ENCODE measurements around the gene HSPB6. TPM values are rescaled to one million over a fixed set of nuclear protein-coding genes. Genes with fewer than 3 reads are reported as not detected.

The HSPB6 gene
- polyA plus RNA-seq, 2 of the 4 experiments (the other 2 are of a cell fraction): 0.16 to 0.26 TPM

DNA sequence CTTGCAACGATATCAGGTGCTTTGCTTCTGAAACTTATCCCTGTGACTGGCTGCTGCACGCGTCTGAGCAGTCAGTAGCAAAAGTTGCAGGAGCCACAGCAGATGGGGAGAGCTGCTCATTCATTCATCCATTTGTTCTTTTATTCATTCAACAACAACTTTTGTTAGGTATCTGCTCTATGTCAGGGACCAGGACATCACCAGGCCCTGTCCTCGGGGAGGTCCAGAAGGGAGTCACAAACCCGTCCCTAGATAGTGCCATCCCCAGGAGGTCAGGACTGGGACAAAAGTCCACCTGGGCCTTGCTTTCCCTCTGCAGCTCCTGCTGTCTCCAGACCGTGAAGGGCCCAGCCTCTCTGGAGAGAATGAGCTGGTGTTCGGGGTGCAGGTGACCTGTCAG, 21.1 kb upstream of the HSPB6 start:
- TF ChIP-seq MAX (IDR thresholded peaks at IDR 0.05): no peak
- no peak for TF ChIP-seq KDM5A (IDR thresholded peaks at IDR 0.05)
- TF ChIP-seq, protein P1, sequence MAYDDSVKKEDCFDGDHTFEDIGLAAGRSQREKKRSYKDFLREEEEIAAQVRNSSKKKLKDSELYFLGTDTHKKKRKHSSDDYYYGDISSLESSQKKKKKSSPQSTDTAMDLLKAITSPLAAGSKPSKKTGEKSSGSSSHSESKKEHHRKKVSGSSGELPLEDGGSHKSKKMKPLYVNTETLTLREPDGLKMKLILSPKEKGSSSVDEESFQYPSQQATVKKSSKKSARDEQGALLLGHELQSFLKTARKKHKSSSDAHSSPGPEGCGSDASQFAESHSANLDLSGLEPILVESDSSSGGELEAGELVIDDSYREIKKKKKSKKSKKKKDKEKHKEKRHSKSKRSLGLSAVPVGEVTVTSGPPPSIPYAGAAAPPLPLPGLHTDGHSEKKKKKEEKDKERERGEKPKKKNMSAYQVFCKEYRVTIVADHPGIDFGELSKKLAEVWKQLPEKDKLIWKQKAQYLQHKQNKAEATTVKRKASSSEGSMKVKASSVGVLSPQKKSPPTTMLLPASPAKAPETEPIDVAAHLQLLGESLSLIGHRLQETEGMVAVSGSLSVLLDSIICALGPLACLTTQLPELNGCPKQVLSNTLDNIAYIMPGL (CRISPR knock-in tag; IDR thresholded peaks at IDR 0.05; ENCODE audit: borderline replicate concordance): no peak
- TF ChIP-seq ZFP36 (IDR thresholded peaks at IDR 0.05; ENCODE audit: borderline replicate concordance, partially characterized antibody): no peak
- DNase-seq (ENCODE audit: low read depth in 1 of 2, low spot score in 1 of 2) (no peak), FAIRE-seq (no peak), ATAC-seq (no peak)
- WGBS (ENCODE audit: missing lambda C conversion rate): 92% methylated on average over 7 of the region's 7 CpGs
- Histone ChIP-seq H3K9me3 (no peaks in the 10 kb centered on the region), H3K4me2 (no peak overlapping the region), H3K27ac (no peak overlapping the region), H3K4me1 (peaks cover 28% of the 10 kb centered on the region), H3K4me3 (no peak overlapping the region)
- ChIA-PET POLR2A (no interaction called here), CTCF (interaction anchor here (0.8 to 3.3 kb wide), 6 partner anchors 10 to 155 kb away, joined by 3 to 23 read pairs (median 4); no protein-coding TSS in a partner anchor)

DNA sequence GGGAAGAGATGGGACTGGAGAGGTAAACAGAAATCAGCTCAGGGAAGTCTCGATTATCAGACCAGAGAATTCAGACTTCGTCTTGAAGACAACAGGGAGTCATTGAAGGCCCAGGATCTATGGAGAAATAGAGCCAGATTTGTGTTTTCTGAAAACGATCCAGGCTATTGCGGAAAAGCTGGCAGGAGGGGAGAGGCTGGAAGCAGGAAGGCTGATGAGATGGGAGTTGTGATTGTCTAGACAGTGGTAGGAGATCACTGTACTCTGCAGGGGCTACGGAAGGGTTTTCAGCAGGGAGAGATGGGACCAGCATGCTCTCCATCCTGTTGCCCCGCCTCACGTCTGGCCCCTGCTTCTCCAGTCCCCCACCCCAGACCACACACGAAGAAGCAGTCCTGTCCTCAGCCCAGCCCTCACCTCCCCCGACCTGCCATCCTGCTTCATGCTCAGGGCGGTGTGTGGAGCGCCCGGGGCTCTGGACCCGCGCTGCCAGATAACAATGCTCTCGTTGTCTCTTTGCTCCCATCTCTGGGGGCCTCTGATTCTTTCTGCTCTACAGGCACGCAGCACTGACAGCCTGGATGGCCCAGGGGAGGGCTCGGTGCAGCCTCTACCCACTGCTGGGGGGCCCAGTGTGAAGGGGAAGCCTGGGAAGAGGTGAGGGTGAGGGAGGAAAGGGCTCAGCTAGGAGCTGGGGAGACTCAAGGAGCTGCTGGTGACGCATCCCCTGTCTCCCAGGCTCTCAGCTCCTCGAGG, 20.4 kb upstream of the HSPB6 start:
- no peaks in the 10 kb centered on the region for H3K9me3 ChIP-seq
- H3K4me2 ChIP-seq: no peak overlapping the region
- whole genome bisulfite sequencing (ENCODE audit: missing lambda C conversion rate): 77% methylated on average over 19 of the region's 19 CpGs
- TF ChIP-seq ESRRA (IDR thresholded peaks at IDR 0.05; ENCODE audit: borderline replicate concordance, low read length) (no peak), NPAS2 (CRISPR knock-in tag; IDR thresholded peaks at IDR 0.05; ENCODE audit: borderline replicate concordance) (no peak), RFX5 (IDR thresholded peaks at IDR 0.05) (no peak), RAD21 (conservative IDR thresholded peaks at IDR 0.05 in 1 of 2, IDR thresholded peaks at IDR 0.05 in 1 of 2) (no peak), POLR2AphosphoS2 (conservative IDR thresholded peaks at IDR 0.05; ENCODE audit: low read length) (no peak)
- POLR2A ChIA-PET: no interaction called here
- H3K4me3 ChIP-seq: no peak overlapping the region
- CTCF ChIA-PET: interaction anchor here (0.8 to 3.3 kb wide), 10 partner anchors 11 to 155 kb away, joined by 4 to 23 read pairs (median 5); partner anchors contain the start of gene HSPB6
- no peak overlapping the region for H3K27ac ChIP-seq
- peaks cover 31% of the 10 kb centered on the region for H3K4me1 ChIP-seq
- ATAC-seq (no peak), FAIRE-seq (no peak), DNase-seq (ENCODE audit: low read depth in 1 of 2, low spot score in 1 of 2) (no peak)

- ChIA-PET POLR2A (no interaction called here), CTCF (interaction anchor here (0.6 to 3.3 kb wide), 11 partner anchors 10 to 312 kb away, joined by 3 to 23 read pairs (median 4); partner anchors contain the start of gene HSPB6)
- 85% methylated on average over 12 of the region's 13 CpGs for WGBS (ENCODE audit: missing lambda C conversion rate)
- Histone ChIP-seq H3K4me3 (peak overlapping the region; percentile 62), H3K4me1 (peaks cover 31% of the 10 kb centered on the region), H3K4me2 (peak overlapping the region; percentile 96), H3K27ac (peak overlapping the region; percentile 47 to 81), H3K9me3 (no peaks in the 10 kb centered on the region)
- no peak for DNase-seq (ENCODE audit: low read depth in 1 of 2, low spot score in 1 of 2)
- no peak for FAIRE-seq
- TF ChIP-seq RAD21 (conservative IDR thresholded peaks at IDR 0.05 in 1 of 2, IDR thresholded peaks at IDR 0.05 in 1 of 2) (no peak), TFCP2L1 (CRISPR knock-in tag; IDR thresholded peaks at IDR 0.05) (no peak), FOSL2 (IDR thresholded peaks at IDR 0.05) (no peak), FOSL2 (CRISPR knock-in tag; IDR thresholded peaks at IDR 0.05) (no peak), ZNF302 (CRISPR knock-in tag; IDR thresholded peaks at IDR 0.05) (no peak), RNF2 (IDR thresholded peaks at IDR 0.05; ENCODE audit: borderline replicate concordance, low read depth) (no peak), ZFP36 (IDR thresholded peaks at IDR 0.05; ENCODE audit: borderline replicate concordance, partially characterized antibody) (no peak), HOXA7 (CRISPR knock-in tag; IDR thresholded peaks at IDR 0.05) (no peak), ZC3H11A (IDR thresholded peaks at IDR 0.05) (no peak), POLR2AphosphoS2 (conservative IDR thresholded peaks at IDR 0.05; ENCODE audit: low read length) (no peak), JUN (IDR thresholded peaks at IDR 0.05) (no peak), FOXS1 (CRISPR knock-in tag; IDR thresholded peaks at IDR 0.05) (no peak), KDM1A (IDR thresholded peaks at IDR 0.05; ENCODE audit: low read depth) (no peak), RCOR1 (IDR thresholded peaks at IDR 0.05; ENCODE audit: low read depth, low read length) (no peak), HOXB13 (CRISPR knock-in tag; IDR thresholded peaks at IDR 0.05; ENCODE audit: low read depth) (no peak), POLR2A (IDR thresholded peaks at IDR 0.05; ENCODE audit: low read length) (no peak), HEYL (CRISPR knock-in tag; IDR thresholded peaks at IDR 0.05) (no peak), HOXB5 (CRISPR knock-in tag; IDR thresholded peaks at IDR 0.05) (no peak), MAZ (IDR thresholded peaks at IDR 0.05; ENCODE audit: borderline replicate concordance, low read depth, low read length) (no peak)
- ATAC-seq: peak in 1 of 2 experiments; percentile 1; a peak in 1 of 6 replicates
Observed at GRCh38 chr19:35776102-35776788, 19.4 kb upstream of the HSPB6 start.

All from A549 (cell line).